GM12878 (cell line): ENCODE results near the gene TRDN. TPM values are rescaled to one million over a fixed set of nuclear protein-coding genes. Genes with fewer than 3 reads are reported as not detected.

Source experiments
- BCLAF1 ChIP-seq: fragments of 450-650 bp; IDR thresholded peaks from 2 replicates; pipeline ENCODE4 v1.6.1; 2017; ENCODE audit warnings: antibody characterized with exemption, mild to moderate bottlenecking, moderate library complexity
- CHD1 ChIP-seq: IDR thresholded peaks from 2 replicates; pipeline ENCODE4 v1.6.1; 2012; ENCODE audit warnings: low read depth, low read length, improper control_type of control experiment
- HSF1 ChIP-seq: fragments of 150-350 bp; IDR thresholded peaks from 2 replicates; pipeline ENCODE4 v1.6.1; 2014; ENCODE audit warnings: mild to moderate bottlenecking, low read depth, low read length
- IRF5 ChIP-seq: fragments of 450-650 bp; IDR thresholded peaks from 2 replicates; pipeline ENCODE4 v1.6.1; 2017; ENCODE audit warnings: borderline replicate concordance
- LARP7 ChIP-seq: fragments of 450-650 bp; IDR thresholded peaks from 2 replicates; pipeline ENCODE4 v1.6.1; 2017; ENCODE audit warnings: mild to moderate bottlenecking
- SMC3 ChIP-seq: IDR thresholded peaks from 2 replicates; pipeline ENCODE4 v1.6.1; 2011; ENCODE audit warnings: low read length, improper control_type of control experiment, borderline replicate concordance
- ZBTB40 ChIP-seq: fragments of 450-650 bp; IDR thresholded peaks from 2 replicates; pipeline ENCODE4 v1.6.1; 2016; ENCODE audit warnings: mild to moderate bottlenecking, moderate library complexity, borderline replicate concordance
- ZNF24 ChIP-seq: fragments of 450-650 bp; IDR thresholded peaks from 2 replicates; pipeline ENCODE4 v1.6.1; 2017; ENCODE audit warnings: antibody characterized with exemption, mild to moderate bottlenecking
- ZNF687 ChIP-seq: fragments of 450-650 bp; IDR thresholded peaks from 2 replicates; pipeline ENCODE4 v1.6.1; 2017; ENCODE audit warnings: mild to moderate bottlenecking, moderate library complexity
- polyA plus RNA-seq, 11 experiments: library from polyadenylated mRNA; depleted of rRNA in 4 of 11; unstranded in 6 of 11; stranded (reverse) in 5 of 11; fragments of >200 nt; fragmentation: Nextera tagmentation in 4 of 11; fragmentation: Illumina TruSeq in 1 of 11; extraction: Ambion mirVana in 4 of 11; extraction: Trizol in 1 of 11; gene quantifications; 1 replicate in 1 of 11; 2 replicates in 10 of 11; pipeline versions ENCODE4 v1.2.1 to v1.2.3, GENCODE V29; 2011 to 2016; ENCODE audit warnings: inconsistent platforms in 2 of 11, missing spikeins in 2 of 11, low read depth in 1 of 11
- total RNA-seq, 4 experiments: library from RNA; depleted of rRNA in 3 of 4; stranded (reverse); fragments of >200 nt in 3 of 4; fragmentation: Illumina TruSeq in 1 of 4; extraction: Trizol in 1 of 4; gene quantifications; 2 replicates each; pipeline versions ENCODE4 v1.2.1 to v1.2.3, GENCODE V29; 2013 to 2021

Gene TRDN
- total and polyA plus RNA-seq, 10 of the 15 experiments (the other 5 are each of a cell fraction or from before 2014, with no cell fraction given): not detected

GRCh38 chr6:123333000-123333756, 303.6 kb downstream of the TRDN start (continued):
- TF ChIP-seq ZNF687 (no peak), LARP7 (no peak), BCLAF1 (no peak), CHD1 (no peak), IRF5 (no peak), ZBTB40 (no peak), SMC3 (no peak), HSF1 (no peak), ZNF24 (no peak)
